Chondrocyte (in vitro differentiated cells): Measurements from ENCODE around the gene PXMP2. TPM values are rescaled to one million over a fixed set of nuclear protein-coding genes. Genes with fewer than 3 reads are reported as not detected.

Experiments used
- DNase-seq: peaks from one replicate; pipeline ENCODE4 v3.0.0; 2021; ENCODE audit warnings: mixed read lengths, low spot score
- H3K27ac Mint-ChIP-seq: one replicate; pipeline ENCODE4 v1.8.0; 2021; ENCODE audit warnings: mild to moderate bottlenecking, moderate library complexity, mixed read lengths; ENCODE audit not compliant: unreplicated experiment
- H3K27me3 Mint-ChIP-seq: 2 replicates; pipeline ENCODE4 v1.8.0; 2021; ENCODE audit warnings: low read depth, mixed read lengths
- H3K36me3 Mint-ChIP-seq: 2 replicates; pipeline ENCODE4 v1.8.0; 2021; ENCODE audit warnings: low read depth, mixed read lengths
- H3K4me1 Mint-ChIP-seq: 2 replicates; pipeline ENCODE4 v1.8.0; 2021; ENCODE audit warnings: low read depth, mild to moderate bottlenecking, mixed read lengths
- H3K4me3 Mint-ChIP-seq: one replicate; pipeline ENCODE4 v1.8.0; 2021; ENCODE audit warnings: mild to moderate bottlenecking, moderate library complexity, mixed read lengths; ENCODE audit not compliant: unreplicated experiment
- H3K9me3 Mint-ChIP-seq: 2 replicates; pipeline ENCODE4 v1.8.0; 2021; ENCODE audit warnings: low read depth, mixed read lengths
- CTCF ChIP-seq: fragments of 200-600 bp; sonication (generic); IDR thresholded peaks from 2 replicates; pipeline ENCODE4 v1.5.0; 2021; ENCODE audit warnings: antibody characterized with exemption, mild to moderate bottlenecking, moderate library complexity
- total RNA-seq: library from RNA; stranded (reverse); gene quantifications from 3 replicates; pipeline ENCODE4 v1.2.1, GENCODE V29; 2021

Gene PXMP2
- total RNA-seq, 1 donor from 2014 or later: 19.0 TPM

- no peaks in the 10 kb centered on the region for H3K9me3 Mint-ChIP-seq
- no peaks in the 10 kb centered on the region for H3K27me3 Mint-ChIP-seq
- no peak overlapping the region for H3K27ac Mint-ChIP-seq
- no peak overlapping the region for H3K4me3 Mint-ChIP-seq
- TF ChIP-seq CTCF: no peak
- H3K36me3 Mint-ChIP-seq: peaks cover 25% of the 10 kb centered on the region
- H3K4me1 Mint-ChIP-seq: no peaks in the 10 kb centered on the region
- peak; percentile 61 for DNase-seq
Observed at GRCh38 chr12:132640936-132641335, 46.5 kb upstream of the PXMP2 start.

GRCh38 chr12:132641811-132642650 lies 45.4 kb upstream of the PXMP2 start:
- H3K27ac Mint-ChIP-seq: no peak overlapping the region
- no peaks in the 10 kb centered on the region for H3K9me3 Mint-ChIP-seq
- H3K4me3 Mint-ChIP-seq: no peak overlapping the region
- TF ChIP-seq CTCF: no peak
- peak; percentile 84 for DNase-seq
- no peaks in the 10 kb centered on the region for H3K27me3 Mint-ChIP-seq
- H3K4me1 Mint-ChIP-seq: no peaks in the 10 kb centered on the region
- peaks cover 23% of the 10 kb centered on the region for H3K36me3 Mint-ChIP-seq

DNA sequence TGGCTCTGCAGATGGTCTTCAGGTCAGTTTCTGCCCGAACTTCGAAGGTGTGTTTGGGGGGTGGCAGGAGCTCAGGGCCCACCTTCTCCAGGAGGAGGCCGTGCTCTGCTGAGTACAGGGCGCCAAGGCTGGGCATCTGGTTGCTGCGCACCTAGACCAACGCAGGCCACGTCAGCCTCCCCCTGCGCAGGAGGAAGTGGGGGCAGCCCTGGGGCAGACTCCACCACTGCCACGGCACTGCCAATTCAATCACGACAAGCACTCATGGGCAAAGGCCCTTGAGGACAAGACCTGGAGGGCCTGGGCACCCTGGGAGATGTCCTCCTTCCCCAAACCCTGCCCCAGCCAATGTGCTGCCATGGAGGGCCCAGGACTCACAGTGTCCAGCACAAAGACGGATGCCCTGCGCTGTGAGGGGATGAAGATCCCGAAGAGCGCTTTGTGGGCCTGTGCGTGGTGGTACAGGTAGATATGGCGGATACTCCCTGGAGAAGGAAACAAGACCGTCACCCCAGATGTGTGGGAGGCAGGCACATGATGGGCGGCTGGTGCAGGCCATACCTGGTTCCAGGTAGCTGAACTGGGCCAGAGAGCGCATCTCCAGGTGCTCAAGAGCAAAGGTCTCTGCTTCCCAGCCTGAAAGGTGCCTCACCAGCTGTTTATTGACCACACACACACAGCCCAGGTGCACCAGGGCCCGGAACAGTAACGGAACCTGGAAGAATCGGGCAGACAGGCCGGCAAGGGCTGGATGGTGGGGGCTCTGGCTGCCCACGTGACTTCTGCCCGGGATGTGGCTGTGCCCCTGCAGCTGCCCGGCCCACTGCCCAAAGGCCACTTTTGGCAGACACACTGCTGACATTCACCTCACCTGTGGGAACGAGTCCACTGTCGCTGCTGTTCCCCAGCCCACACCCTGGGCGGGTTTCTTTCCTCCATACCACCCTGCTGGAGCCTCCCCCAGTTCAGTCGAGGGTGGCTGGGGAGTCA lies 44.2 kb upstream of the PXMP2 start:
- Mint-ChIP-seq H3K36me3 (peaks cover 27% of the 10 kb centered on the region), H3K4me3 (no peak overlapping the region), H3K27ac (no peak overlapping the region), H3K9me3 (no peaks in the 10 kb centered on the region), H3K4me1 (no peaks in the 10 kb centered on the region), H3K27me3 (no peaks in the 10 kb centered on the region)
- no peak for TF ChIP-seq CTCF
- no peak for DNase-seq

- DNase-seq: no peak
- no peak for TF ChIP-seq CTCF
- Mint-ChIP-seq H3K36me3 (peaks cover 28% of the 10 kb centered on the region), H3K4me1 (no peaks in the 10 kb centered on the region), H3K4me3 (no peak overlapping the region), H3K9me3 (no peaks in the 10 kb centered on the region), H3K27me3 (no peaks in the 10 kb centered on the region), H3K27ac (no peak overlapping the region)
Observed at GRCh38 chr12:132646850-132647249, 40.5 kb upstream of the PXMP2 start.

GRCh38 chr12:132647858-132648257 lies 39.5 kb upstream of the PXMP2 start:
- Mint-ChIP-seq H3K4me3 (no peak overlapping the region), H3K27me3 (no peaks in the 10 kb centered on the region), H3K27ac (no peak overlapping the region), H3K9me3 (no peaks in the 10 kb centered on the region), H3K36me3 (peaks cover 27% of the 10 kb centered on the region), H3K4me1 (no peaks in the 10 kb centered on the region)
- no peak for TF ChIP-seq CTCF
- no peak for DNase-seq
